ENCODE results near the gene RFX2.

- TF ChIP-seq POLR2AphosphoS5 (IDR thresholded peaks at IDR 0.05; ENCODE audit: low read depth, low read length) (no peak), POLR2A (IDR thresholded peaks at IDR 0.05; ENCODE audit: low read depth, low read length) (no peak), TAF1 (IDR thresholded peaks at IDR 0.05; ENCODE audit: borderline replicate concordance, low read depth, low read length) (no peak)
Measured at GRCh38 chr19:6064336-6065073, 45.8 kb downstream of the RFX2 start.
